PFSK-1 (cell line): ENCODE measurements around the gene ATP8B4.

Source experiments
- FOXP2 ChIP-seq: optimal IDR thresholded peaks from 2 replicates; pipeline ENCODE3; 2011; ENCODE audit warnings: borderline replicate concordance, control low read depth, inconsistent platforms; ENCODE audit not compliant: insufficient read depth; ENCODE audit errors: extremely low read length, extremely low read depth
- POLR2AphosphoS5 ChIP-seq: IDR thresholded peaks from 2 replicates; pipeline ENCODE4 v1.6.1; 2012; ENCODE audit warnings: low read depth, mild to moderate bottlenecking, control low read depth, low read length, moderate library complexity
- SIN3A ChIP-seq: IDR thresholded peaks from 2 replicates; pipeline ENCODE4 v1.6.1; 2012; ENCODE audit warnings: mild to moderate bottlenecking, low read length, moderate library complexity, borderline replicate concordance; ENCODE audit not compliant: insufficient read depth
- TAF1 ChIP-seq: IDR thresholded peaks from 2 replicates; pipeline ENCODE4 v1.6.1; 2012; ENCODE audit warnings: low read length, control low read depth, borderline replicate concordance; ENCODE audit not compliant: insufficient read depth
- TF ChIP-seq, protein P1 (sequence below), 2 experiments: IDR thresholded peaks; 2 replicates each; pipeline versions ENCODE4 v1.6.1 to v1.8.0; 2011 to 2012; ENCODE audit warnings: low read depth in 2 of 2, low read length in 2 of 2, control low read depth in 1 of 2, inconsistent platforms in 1 of 2, mild to moderate bottlenecking in 1 of 2, moderate library complexity in 1 of 2; ENCODE audit not compliant: insufficient read depth in 1 of 2

ATP8B4 gene

DNA sequence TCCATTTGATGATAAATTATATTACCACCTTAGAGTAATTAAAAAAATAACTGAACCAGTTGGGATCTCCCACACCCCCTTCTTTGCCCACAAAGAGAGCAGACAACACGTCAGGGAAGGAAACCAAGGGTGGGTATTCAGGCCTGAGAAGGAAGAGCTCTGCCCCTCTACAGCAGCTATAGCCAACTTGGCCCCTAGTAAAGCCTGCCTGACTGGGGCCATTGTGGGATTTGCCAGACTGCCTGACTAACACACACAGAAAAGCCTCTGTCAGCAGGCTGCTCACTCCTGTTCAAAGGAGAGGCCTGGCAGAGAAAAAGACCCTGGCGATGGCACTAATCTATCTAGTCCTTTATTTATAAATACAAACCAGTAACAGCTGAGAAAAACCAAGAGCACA lies 41.4 kb downstream of the ATP8B4 start:
- TF ChIP-seq, protein P1, sequence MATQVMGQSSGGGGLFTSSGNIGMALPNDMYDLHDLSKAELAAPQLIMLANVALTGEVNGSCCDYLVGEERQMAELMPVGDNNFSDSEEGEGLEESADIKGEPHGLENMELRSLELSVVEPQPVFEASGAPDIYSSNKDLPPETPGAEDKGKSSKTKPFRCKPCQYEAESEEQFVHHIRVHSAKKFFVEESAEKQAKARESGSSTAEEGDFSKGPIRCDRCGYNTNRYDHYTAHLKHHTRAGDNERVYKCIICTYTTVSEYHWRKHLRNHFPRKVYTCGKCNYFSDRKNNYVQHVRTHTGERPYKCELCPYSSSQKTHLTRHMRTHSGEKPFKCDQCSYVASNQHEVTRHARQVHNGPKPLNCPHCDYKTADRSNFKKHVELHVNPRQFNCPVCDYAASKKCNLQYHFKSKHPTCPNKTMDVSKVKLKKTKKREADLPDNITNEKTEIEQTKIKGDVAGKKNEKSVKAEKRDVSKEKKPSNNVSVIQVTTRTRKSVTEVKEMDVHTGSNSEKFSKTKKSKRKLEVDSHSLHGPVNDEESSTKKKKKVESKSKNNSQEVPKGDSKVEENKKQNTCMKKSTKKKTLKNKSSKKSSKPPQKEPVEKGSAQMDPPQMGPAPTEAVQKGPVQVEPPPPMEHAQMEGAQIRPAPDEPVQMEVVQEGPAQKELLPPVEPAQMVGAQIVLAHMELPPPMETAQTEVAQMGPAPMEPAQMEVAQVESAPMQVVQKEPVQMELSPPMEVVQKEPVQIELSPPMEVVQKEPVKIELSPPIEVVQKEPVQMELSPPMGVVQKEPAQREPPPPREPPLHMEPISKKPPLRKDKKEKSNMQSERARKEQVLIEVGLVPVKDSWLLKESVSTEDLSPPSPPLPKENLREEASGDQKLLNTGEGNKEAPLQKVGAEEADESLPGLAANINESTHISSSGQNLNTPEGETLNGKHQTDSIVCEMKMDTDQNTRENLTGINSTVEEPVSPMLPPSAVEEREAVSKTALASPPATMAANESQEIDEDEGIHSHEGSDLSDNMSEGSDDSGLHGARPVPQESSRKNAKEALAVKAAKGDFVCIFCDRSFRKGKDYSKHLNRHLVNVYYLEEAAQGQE (IDR thresholded peaks at IDR 0.05; ENCODE audit: insufficient read depth in 1 of 2, low read depth in 2 of 2, low read length in 2 of 2) = no peak
- TF ChIP-seq FOXP2 (no peak), POLR2AphosphoS5 (no peak), TAF1 (no peak), SIN3A (no peak)

DNA sequence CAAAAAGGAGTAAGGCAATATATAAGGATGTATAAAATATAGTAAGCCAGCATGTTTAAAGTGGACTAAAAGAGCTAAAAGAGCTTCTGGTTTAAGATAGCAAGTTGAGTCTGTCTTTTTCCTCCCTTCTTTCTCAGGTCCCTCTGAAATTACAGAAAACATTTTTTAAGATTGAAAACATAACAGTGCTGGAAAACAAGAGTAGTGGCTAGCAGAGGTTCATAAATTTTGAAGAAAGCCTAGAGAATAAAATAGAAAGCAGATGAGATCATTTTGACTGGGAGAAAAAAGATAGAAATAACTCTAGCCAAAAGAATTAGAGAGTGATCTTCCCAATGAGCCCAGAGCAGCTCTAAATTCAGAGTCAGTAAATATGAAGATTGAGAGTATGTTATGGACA lies 41.9 kb downstream of the ATP8B4 start:
- no peak for TF ChIP-seq FOXP2

DNA sequence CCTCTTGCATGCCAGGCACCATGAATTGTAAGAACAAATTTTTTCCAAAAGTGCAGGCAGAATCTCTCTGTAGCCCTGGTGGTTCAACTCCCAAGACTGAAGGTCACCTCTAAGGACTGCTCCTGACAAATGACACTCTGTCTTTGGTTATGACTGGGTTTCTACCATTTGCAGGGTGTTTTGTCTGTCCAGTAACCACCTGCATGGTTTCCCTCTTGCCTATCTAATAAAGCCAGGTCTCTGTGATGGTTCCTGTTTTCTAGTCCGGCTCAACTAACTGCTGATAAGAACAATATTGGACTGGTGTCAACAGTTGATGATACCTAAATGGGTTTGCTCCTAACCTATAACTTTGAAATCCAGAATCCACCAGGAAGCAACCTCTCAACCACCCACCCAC lies 43.7 kb downstream of the ATP8B4 start:
- TF ChIP-seq FOXP2 (no peak), POLR2AphosphoS5 (no peak)
- TF ChIP-seq, protein P1 (IDR thresholded peaks at IDR 0.05; ENCODE audit: insufficient read depth in 1 of 2, low read depth in 2 of 2, low read length in 2 of 2) = no peak

DNA sequence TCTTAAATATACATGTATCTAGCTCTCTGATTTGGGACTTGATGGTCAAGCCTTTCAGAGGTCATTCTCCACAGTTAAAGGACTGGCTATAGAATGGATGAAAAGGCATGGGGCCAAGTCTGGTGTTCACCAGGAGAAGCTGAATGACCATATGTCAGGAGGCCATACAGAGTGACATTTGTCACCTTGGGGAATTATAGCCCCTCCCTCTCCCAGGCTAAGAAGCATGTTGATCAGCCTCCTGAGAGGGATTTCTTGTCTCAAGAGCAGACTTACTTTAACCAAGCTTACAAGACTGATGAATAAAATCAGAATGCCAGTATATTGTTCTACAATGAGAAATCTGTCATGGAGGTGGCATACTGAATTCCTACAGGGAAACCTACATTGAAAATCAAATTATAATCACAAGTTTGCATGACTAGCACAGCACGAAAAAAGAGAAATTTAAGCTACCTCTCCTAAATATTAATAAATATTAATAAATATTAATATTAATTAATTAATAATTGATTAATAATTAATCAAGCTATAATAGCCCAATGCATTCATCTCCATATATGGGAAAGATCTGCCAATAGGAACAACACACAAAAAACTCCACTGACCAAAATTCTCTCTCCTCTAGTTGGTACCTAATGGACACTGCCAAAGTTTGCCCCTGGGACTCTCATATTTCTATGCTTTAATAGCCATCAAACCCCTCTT lies 47.3 kb downstream of the ATP8B4 start:
- no peak for TF ChIP-seq TAF1
- TF ChIP-seq, protein P1 (IDR thresholded peaks at IDR 0.05; ENCODE audit: insufficient read depth in 1 of 2, low read depth in 2 of 2, low read length in 2 of 2) = no peak
- no peak for TF ChIP-seq POLR2AphosphoS5

DNA sequence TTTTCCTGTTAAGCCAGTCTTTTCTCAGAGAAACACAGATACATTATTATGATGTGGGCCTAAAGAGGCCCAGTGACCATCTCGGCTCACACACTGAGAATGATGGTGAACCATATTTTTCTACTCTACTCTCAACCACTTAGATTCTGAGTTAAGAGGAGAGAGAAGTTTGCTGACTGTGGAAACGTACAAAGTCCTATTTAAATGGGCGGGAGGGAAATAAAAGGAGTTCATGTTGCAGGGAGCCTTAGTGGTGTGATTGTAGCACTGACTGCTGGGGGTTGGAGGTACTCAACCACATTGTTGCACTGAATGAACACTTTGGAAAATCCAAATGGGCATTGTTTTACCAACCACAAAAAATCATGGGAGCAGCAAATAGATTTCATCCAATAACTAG lies 51.0 kb downstream of the ATP8B4 start:
- no peak for TF ChIP-seq FOXP2
- TF ChIP-seq TAF1 = no peak
- TF ChIP-seq, protein P1 (IDR thresholded peaks at IDR 0.05; ENCODE audit: insufficient read depth in 1 of 2, low read depth in 2 of 2, low read length in 2 of 2) = no peak
- TF ChIP-seq POLR2AphosphoS5 = no peak
- no peak for TF ChIP-seq SIN3A
